GM23248 (cell line): ENCODE results near the gene PTTG1.

ENCODE experiments used
- EZH2 ChIP-seq: fragments of 200-600 bp; sonication (generic); IDR thresholded peaks from 2 replicates; pipeline ENCODE4 v1.6.1; 2018; ENCODE audit warnings: antibody characterized with exemption, mild to moderate bottlenecking; ENCODE audit not compliant: insufficient read depth, poor library complexity, severe bottlenecking
- EZH2phosphoT487 ChIP-seq: fragments of 200-600 bp; sonication (generic); IDR thresholded peaks from 2 replicates; pipeline ENCODE4 v1.6.1; 2018; ENCODE audit warnings: antibody characterized with exemption, moderate library complexity, mild to moderate bottlenecking, low read depth; ENCODE audit not compliant: insufficient read depth

DNA sequence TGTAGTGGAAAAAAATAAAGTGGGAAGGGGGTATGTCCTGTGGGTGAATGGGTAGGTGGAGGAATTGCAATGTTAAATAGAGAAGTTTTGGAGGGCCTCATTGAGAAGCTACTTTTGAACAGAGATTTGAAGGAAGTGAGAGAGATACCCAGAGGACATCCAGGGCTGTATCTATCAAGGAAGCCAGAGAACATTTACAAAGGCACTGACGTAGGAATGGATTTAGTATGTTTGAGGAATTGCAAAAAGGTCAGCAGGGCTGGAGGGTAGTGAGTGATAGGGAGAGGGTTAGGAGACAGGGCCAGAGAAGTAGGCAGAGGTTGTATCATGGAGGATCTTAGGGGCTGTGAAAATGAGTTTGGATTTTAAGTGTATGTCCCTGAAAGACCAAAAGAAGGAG, 13.9 kb downstream of the PTTG1 start:
- TF ChIP-seq EZH2 (no peak), EZH2phosphoT487 (no peak)
